ENCODE results near the gene SHISA9.
A peak's percentile ranks its signal among the peaks of the same experiment; 100 is the strongest.

Gene SHISA9

GRCh38 chr16:12959072-12959471, 57.7 kb downstream of the SHISA9 start:
- DNase-seq: no peak

- DNase-seq: no peak
Observed at GRCh38 chr16:12961626-12962025, 60.2 kb downstream of the SHISA9 start.

DNA sequence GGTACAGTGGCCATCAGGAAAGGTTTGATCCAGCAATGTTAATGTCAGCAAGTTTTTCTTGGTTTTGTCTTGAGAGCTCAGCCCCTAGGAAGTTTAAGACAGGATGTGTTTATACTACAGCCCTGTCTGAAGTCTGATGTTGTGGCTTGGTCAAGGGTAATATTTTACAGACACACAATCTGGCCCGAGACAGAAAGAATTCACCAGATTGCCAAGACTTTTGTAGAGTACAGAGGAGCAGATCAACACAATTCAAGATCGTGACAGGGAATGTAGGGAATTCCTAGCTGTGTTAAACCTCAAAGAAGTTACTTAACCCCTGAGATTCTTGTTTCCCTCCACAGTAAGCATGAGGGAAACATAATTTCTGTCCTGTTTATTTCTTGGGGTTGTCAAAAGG, 63.1 kb downstream of the SHISA9 start:
- DNase-seq: no peak

DNA sequence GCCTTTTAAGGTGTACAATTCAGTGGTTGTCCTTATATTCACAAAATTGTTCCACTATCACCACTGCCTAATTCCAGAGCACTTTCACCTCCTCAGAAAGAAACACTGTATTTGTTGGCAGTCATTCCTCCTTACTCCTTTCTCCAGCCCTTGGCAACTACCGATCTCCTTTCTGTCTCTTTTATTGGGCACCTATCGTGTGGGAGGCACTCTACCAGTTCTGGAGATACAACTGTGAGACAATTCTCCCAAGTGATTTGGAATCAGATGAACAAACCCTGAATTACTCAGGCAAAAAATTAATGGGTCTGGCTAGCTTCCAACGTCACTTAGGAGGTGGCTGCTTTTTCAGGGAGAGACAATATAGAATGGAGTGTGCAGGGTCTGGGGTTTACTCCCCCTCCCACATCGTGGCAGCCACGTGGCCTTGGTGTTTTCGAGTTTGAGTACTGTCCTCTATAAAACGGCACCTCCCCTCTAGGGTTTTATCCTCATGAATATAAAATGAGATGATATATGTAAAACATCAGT, 63.9 kb downstream of the SHISA9 start:
- DNase-seq: no peak

DNA sequence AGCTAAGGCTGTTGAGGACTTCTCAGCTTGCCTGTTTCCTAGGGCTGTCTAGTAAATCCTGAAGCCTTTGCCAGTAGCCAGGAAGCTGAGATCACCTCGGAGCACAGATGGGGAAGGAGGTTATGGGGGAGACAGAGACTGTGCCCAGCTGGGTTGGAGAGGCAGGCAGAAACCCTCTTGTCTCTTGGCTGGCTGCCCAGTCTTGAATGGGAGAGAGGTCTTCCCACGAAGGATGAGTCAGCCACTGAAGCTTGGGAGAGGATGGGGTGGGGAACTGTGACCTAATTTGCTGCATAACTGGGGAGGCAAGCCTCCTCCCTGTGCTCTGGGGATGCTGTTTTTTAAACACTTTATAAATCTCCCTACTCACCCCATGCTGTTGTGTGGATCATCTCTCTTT, 69.8 kb downstream of the SHISA9 start:
- peak; percentile 87 for DNase-seq

GRCh38 chr16:12972246-12972645, 70.8 kb downstream of the SHISA9 start:
- DNase-seq: no peak

DNA sequence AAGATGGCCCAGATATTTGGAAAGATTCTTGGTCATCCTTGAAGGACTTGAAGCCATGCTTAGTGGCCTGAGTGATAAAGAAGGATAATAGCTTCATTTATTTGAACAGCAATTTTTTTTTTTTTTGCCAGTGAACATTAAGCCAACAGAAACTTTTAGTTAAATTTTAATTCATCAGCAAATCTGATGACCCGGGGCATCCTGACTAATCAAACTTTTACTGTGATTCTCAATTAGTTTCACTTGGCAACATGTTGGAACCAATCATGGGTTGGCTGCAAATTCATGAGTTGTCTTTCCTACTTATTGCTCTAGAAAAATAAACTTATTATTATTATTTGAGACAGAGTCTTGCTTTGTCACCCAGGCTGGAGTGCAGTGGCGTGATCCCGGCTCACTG, 74.4 kb downstream of the SHISA9 start:
- no peak for DNase-seq

- no peak for DNase-seq
Observed at GRCh38 chr16:12976496-12976895, 75.1 kb downstream of the SHISA9 start.

DNA sequence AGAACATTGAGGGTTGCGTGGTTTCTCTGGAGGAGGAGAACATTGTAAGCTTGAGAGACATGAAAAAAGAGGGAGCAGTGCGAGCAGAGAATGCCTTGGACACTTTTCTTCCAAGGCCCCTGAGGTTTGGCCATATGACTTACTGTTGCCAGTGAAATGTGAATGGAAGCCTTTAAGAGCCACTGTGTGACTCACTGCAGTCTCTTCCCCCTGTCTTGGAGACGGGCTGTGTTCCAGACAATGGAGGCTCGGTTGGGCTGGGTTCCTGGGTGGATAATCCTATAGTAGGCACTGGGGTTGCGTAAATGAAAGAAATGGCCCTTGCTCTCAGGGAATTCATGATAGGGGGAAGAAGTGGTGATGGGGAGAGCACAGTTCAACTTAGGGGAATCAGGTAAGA, 75.5 kb downstream of the SHISA9 start:
- DNase-seq: no peak

DNA sequence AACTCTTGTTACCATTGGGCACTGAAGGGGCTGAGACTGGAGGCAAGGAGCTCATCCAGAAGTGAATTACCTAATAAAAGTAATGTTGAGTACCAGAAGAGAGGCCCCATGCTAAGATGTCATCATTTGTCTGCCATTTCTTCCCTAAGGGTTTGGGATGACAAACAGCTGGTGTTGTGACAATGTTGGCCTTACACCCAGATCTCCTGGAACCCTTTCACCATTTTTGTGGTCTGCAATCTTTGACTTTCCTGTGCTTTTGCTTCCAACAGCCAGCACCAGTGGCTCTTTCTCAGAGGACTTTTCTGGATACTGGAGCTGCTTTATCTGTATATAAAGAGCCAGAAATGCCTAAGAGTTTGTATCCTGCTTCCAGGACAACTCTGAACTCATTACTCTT, 84.1 kb downstream of the SHISA9 start:
- DNase-seq: no peak

GRCh38 chr16:12988071-12988470, 86.7 kb downstream of the SHISA9 start:
- DNase-seq: no peak

DNA sequence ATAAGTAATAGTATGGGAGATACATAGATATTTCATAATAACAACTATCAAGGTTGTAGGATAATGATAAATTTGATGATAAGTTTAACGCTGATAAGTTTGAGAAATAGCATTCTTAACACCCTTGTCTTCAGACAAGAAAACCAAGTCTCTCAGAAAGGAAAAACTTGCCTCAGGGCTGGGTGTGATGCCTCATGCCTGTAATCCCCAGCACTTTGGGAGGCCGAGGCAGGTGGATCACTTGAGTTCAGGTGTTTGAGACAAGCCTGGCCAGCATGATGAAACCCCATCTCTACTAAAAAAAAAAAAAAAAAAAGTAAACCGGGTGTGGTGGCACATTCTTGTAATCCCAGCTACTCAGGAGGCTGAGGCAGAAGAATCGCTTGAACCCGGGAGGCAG, 90.7 kb downstream of the SHISA9 start:
- no peak for DNase-seq

DNA sequence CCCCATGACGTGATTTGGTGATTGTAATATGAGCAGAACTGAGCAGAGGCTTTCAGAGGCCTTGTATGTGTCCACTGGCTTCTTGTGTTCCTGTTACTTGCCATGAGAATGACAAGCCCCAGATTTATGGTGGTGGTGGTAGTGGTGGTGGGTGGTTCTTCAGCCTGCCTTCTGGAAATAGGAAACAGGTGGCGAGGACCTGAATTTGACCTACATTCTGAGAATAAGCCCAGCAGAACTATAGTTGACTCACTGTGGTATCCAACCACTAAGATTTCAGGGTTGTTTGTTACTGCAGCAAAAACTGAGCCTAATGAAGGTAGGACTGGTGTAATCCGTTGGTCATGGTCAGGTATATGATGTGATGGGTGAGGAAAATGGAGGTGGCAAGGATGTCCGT, 93.0 kb downstream of the SHISA9 start:
- no peak for DNase-seq

- no peak for DNase-seq
Observed at GRCh38 chr16:12995721-12996372, 94.4 kb downstream of the SHISA9 start.

- no peak for DNase-seq
Observed at GRCh38 chr16:12998361-12999085, 97.1 kb downstream of the SHISA9 start.

- DNase-seq: no peak
Observed at GRCh38 chr16:12999368-12999767, 98.0 kb downstream of the SHISA9 start.

- DNase-seq: no peak
Observed at GRCh38 chr16:13005721-13006247, 104.4 kb downstream of the SHISA9 start.

- DNase-seq: no peak
Observed at GRCh38 chr16:13012601-13013000, 111.2 kb downstream of the SHISA9 start.

- no peak for DNase-seq
Observed at GRCh38 chr16:13013043-13013442, 111.6 kb downstream of the SHISA9 start.

DNA sequence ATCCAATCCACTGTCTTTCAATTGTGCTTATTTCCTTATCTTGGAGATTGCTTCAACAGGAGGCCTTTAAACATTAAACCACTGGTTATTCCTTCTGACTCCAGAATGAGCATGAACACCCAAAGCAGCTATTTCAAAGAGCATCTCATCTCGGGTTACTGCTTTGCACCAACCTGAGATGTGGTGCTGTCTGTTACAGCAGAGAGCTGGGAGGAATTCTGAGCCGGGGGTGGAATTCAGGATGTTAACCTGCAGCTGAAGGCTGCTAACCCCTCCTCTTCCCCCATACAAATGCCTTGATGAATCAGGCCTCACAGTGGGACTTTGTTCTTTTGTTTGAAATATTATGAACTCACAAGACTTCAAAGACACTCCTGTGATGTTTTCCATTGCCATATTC, 113.1 kb downstream of the SHISA9 start:
- DNase-seq: no peak

DNA sequence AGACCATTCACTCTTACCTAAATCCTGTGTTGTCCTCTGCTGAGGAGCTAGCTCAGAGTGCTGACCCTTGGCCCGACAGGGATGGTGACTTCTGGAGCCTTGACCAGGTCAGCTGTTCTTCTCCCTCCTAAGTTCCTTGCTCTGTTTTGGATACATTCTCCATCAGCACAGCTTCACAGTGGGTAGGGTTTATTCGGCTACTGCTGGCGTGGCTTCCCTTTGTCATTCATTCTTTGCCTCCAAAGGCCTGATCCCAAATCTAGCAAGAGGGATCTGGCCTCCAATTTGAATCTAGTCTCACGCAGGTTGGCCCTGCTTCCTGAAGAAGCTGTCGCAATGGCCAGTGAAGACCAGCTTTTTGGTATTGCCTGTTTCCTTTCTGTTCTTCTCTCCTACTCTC, 116.6 kb downstream of the SHISA9 start:
- no peak for DNase-seq

GRCh38 chr16:13021996-13022395, 120.6 kb downstream of the SHISA9 start:
- no peak for DNase-seq

DNA sequence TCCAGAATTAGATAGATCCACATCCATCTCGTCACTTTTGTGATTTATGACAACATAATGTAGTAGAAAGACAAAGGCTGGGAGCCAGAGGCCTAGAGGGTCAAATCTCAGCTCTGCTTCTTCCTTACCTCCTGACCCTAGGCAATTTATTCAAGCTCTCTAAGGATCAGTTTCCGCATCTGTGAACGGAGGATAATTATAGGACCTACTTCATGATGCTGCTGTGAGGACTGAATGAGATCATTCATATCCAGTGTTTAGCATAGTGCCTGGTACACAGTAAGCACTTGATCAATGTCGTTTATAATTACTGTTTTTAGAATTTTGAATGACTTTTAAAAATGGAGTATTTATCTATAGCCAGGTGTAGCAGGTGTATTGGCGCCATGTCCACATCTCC, 128.4 kb downstream of the SHISA9 start:
- no peak for DNase-seq

GRCh38 chr16:13030769-13031168, 129.4 kb downstream of the SHISA9 start:
- no peak for DNase-seq
